Natural killer cell (primary cell): ENCODE measurements around the gene LSM4. TPM values are rescaled to one million over a fixed set of nuclear protein-coding genes. Genes with fewer than 3 reads are reported as not detected.
A peak's percentile ranks its signal among the peaks of the same experiment; 100 is the strongest.

Experiments
- ATAC-seq, 3 donors: fragments of 150-1000 bp in 2 of 3; fragments of 200-7000 bp in 1 of 3; cut with Tn5 transposase; 1 replicate in 1 of 3; 2 replicates in 2 of 3; pipeline ENCODE4 v1.10.0; 2021; ENCODE audit warnings: mild to moderate bottlenecking in 2 of 3, moderate library complexity in 2 of 3
- DNase-seq, 2 donors: peaks; one replicate each; pipeline versions ENCODE4 v3.0.0 to v3.0.0-alpha.2; 2013 to 2021; ENCODE audit warnings: mixed read lengths in 1 of 2
- H3K27ac ChIP-seq: one replicate; pipeline ENCODE4 v1.5.1; 2013; ENCODE audit warnings: mild to moderate bottlenecking, low read length
- H3K27me3 ChIP-seq: one replicate; pipeline ENCODE4 v1.6.1; 2013; ENCODE audit warnings: low read length; ENCODE audit not compliant: control insufficient read depth, insufficient read depth
- H3K36me3 ChIP-seq: one replicate; pipeline ENCODE4 v1.6.1; 2013; ENCODE audit warnings: low read length; ENCODE audit not compliant: control insufficient read depth, insufficient read depth
- H3K4me1 ChIP-seq: one replicate; pipeline ENCODE4 v1.6.1; 2013; ENCODE audit warnings: low read length; ENCODE audit not compliant: control insufficient read depth, insufficient read depth
- H3K4me3 ChIP-seq: one replicate; pipeline ENCODE4 v1.5.1; 2013; ENCODE audit warnings: low read length
- H3K9me3 ChIP-seq: one replicate; pipeline ENCODE4 v1.6.1; 2013; ENCODE audit warnings: low read length; ENCODE audit not compliant: control insufficient read depth, insufficient read depth
- H3K27ac Mint-ChIP-seq, 2 donors: one replicate each; pipeline ENCODE4 v1.8.0; 2022; ENCODE audit warnings: mild to moderate bottlenecking in 2 of 2, mixed read lengths in 2 of 2, moderate library complexity in 1 of 2
- H3K27me3 Mint-ChIP-seq, 2 donors: one replicate each; pipeline ENCODE4 v1.8.0; 2022; ENCODE audit warnings: low read depth in 2 of 2, mixed read lengths in 2 of 2
- H3K36me3 Mint-ChIP-seq: one replicate; pipeline ENCODE4 v1.8.0; 2022; ENCODE audit warnings: mixed read lengths
- H3K4me1 Mint-ChIP-seq, 2 donors: one replicate each; pipeline ENCODE4 v1.8.0; 2022; ENCODE audit warnings: mixed read lengths in 2 of 2
- H3K4me3 Mint-ChIP-seq: one replicate; pipeline ENCODE4 v1.8.0; 2022; ENCODE audit warnings: mild to moderate bottlenecking, moderate library complexity, mixed read lengths
- H3K9me3 Mint-ChIP-seq, 2 donors: one replicate each; pipeline ENCODE4 v1.8.0; 2022; ENCODE audit warnings: mixed read lengths in 2 of 2
- WGBS: methylation state at CpG from one replicate; pipeline ENCODE4 v1.1.7; 2013; ENCODE audit warnings: missing lambda C conversion rate; ENCODE audit not compliant: insufficient coverage; 5-methylcytosine and 5-hydroxymethylcytosine counted together
- intact Hi-C: fragments of 100-400 bp; cut with micrococcal nuclease; formaldehyde crosslinking; loops from one replicate; pipeline ENCODE4 v1.14.2; 2022
- total RNA-seq, 4 donors: library from RNA; stranded (reverse); fragments of 120-200 nt in 1 of 4; gene quantifications; one replicate each; pipeline versions ENCODE4 v1.2.3 to v1.2.4, GENCODE V29; 2013 to 2022
- TF ChIP-seq, protein P1 (sequence below): fragments of 200-600 bp; IDR thresholded peaks from one replicate; pipeline ENCODE4 v1.8.0; 2022; ENCODE audit warnings: antibody characterized with exemption

LSM4 gene
- total RNA-seq, 3 donors from 2014 or later (not counting 1 experiment from before 2014, with no cell fraction given), result 42.4 to 60.8 (median 44.8) TPM

DNA sequence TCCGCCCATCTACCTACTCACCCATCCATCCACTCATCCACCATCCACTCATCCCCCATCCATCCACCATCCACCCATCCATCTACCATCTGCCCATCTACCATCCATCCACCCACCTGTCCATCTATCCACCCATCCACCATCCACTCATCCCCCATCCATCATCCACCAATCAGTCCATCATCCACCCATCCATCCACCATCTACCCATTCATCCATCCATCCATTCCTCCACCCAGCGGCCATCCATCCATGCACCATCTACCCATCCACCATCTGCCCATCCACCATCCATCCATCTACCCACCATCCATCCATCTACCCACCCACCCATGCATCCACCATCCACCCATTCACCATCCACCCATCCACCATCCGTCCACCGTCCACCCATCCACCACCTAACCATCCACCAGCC, 27.8 kb downstream of the LSM4 start:
- TF ChIP-seq, protein P1, sequence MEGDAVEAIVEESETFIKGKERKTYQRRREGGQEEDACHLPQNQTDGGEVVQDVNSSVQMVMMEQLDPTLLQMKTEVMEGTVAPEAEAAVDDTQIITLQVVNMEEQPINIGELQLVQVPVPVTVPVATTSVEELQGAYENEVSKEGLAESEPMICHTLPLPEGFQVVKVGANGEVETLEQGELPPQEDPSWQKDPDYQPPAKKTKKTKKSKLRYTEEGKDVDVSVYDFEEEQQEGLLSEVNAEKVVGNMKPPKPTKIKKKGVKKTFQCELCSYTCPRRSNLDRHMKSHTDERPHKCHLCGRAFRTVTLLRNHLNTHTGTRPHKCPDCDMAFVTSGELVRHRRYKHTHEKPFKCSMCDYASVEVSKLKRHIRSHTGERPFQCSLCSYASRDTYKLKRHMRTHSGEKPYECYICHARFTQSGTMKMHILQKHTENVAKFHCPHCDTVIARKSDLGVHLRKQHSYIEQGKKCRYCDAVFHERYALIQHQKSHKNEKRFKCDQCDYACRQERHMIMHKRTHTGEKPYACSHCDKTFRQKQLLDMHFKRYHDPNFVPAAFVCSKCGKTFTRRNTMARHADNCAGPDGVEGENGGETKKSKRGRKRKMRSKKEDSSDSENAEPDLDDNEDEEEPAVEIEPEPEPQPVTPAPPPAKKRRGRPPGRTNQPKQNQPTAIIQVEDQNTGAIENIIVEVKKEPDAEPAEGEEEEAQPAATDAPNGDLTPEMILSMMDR, result no peak
- no peaks in the 10 kb centered on the region for H3K27me3 Mint-ChIP-seq
- peaks cover 50% of the 10 kb centered on the region for H3K4me1 ChIP-seq
- no peak for DNase-seq
- no peak for ATAC-seq
- H3K36me3 ChIP-seq, result no peaks in the 10 kb centered on the region
- no peak overlapping the region for H3K4me3 Mint-ChIP-seq
- H3K36me3 Mint-ChIP-seq, result no peaks in the 10 kb centered on the region
- intact Hi-C loops, result no loop called here
- H3K27ac Mint-ChIP-seq, result peak overlapping the region; percentile 89
- H3K9me3 ChIP-seq, result no peaks in the 10 kb centered on the region
- H3K9me3 Mint-ChIP-seq, result no peaks in the 10 kb centered on the region
- H3K27me3 ChIP-seq, result no peaks in the 10 kb centered on the region
- H3K27ac ChIP-seq, result peak overlapping the region; percentile 99
- peaks cover 37 to 40% of the 10 kb centered on the region in 2 donors for H3K4me1 Mint-ChIP-seq
- 80% methylated on average over 4 of the region's 4 CpGs for WGBS
- H3K4me3 ChIP-seq, result no peak overlapping the region

DNA sequence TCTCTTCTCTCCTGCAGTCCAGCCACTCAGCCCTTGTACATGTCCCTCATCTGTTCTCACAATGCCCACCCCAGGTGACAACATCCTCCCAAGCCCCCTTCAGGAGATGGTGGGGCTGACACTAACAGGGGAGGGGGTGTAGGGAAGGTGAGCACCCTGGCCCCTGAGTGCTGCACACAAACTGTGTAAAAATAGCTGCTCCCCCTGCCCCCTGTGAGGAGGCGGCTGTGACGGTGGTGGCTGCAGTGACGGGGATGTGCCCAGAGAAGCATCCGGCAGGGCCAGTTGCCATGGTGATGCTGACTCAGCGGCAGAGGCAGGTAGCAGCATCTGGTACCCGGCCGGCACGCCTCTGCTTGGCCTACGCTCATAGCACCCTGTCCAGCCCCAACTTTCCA, 28.4 kb downstream of the LSM4 start:
- Histone ChIP-seq H3K4me3 (no peak overlapping the region), H3K27me3 (no peaks in the 10 kb centered on the region), H3K27ac (peak overlapping the region; percentile 99), H3K4me1 (peaks cover 56% of the 10 kb centered on the region), H3K36me3 (no peaks in the 10 kb centered on the region), H3K9me3 (no peaks in the 10 kb centered on the region)
- 17% methylated on average over 9 of the region's 9 CpGs for WGBS
- H3K9me3 Mint-ChIP-seq, result no peaks in the 10 kb centered on the region
- H3K27me3 Mint-ChIP-seq, result no peaks in the 10 kb centered on the region
- H3K36me3 Mint-ChIP-seq, result no peaks in the 10 kb centered on the region
- TF ChIP-seq, protein P1, result no peak
- peaks cover 41 to 44% of the 10 kb centered on the region in 2 donors for H3K4me1 Mint-ChIP-seq
- peak overlapping the region; percentile 89 for H3K27ac Mint-ChIP-seq
- peak overlapping the region; percentile 67 for H3K4me3 Mint-ChIP-seq
- peak; percentile 79 to 96 for DNase-seq
- ATAC-seq, result peak; percentile 58 to 64 (median 59)
- intact Hi-C loops, result no loop called here

DNA sequence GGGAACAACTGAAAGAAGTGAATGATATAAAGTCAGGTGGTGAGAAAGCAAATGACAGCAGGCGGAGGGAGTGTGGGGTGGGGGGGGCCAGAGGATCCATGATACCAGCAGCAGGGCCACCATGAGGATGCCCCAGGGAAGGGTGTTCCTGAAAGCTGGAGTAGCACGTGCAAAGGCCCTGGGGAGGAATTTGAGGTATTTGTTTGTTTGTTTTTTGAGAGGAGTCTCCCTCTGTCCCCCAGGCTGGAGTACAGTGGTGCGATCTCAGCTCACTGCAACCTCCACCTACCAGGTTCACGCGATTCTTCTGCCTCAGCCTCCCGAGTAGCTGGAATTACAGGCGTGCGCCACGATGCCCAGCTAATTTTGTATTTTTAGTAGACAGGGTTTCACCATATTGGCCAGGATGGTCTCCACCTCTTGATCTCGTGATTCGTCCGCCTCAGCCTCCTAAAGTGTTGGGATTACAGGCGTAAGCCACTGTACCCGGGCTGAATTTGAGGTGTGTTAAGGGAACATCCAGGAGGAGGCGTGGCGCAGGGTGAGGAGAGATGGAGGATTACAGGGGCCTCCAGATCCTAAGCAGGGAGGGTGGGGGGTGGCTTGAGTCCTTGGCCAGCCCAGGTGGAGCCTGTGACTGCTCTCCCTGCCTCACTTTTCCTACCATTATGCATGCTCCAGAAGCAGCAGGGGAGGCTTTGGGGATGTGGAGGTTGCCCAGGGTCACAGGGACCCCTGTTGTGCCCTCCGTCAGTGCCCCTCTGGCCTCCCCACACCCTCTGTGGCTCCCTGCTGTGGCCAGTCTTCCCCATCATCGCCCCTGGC, 29.0 kb downstream of the LSM4 start:
- H3K27ac ChIP-seq, result peak overlapping the region; percentile 99
- H3K36me3 ChIP-seq, result no peaks in the 10 kb centered on the region
- intact Hi-C loops, result no loop called here
- Mint-ChIP-seq H3K4me1 (peaks cover 41 to 48% of the 10 kb centered on the region in 2 donors), H3K27ac (peak overlapping the region; percentile 89), H3K4me3 (peak overlapping the region; percentile 67), H3K27me3 (no peaks in the 10 kb centered on the region), H3K9me3 (no peaks in the 10 kb centered on the region), H3K36me3 (no peaks in the 10 kb centered on the region)
- H3K27me3 ChIP-seq, result no peaks in the 10 kb centered on the region
- peaks cover 62% of the 10 kb centered on the region for H3K4me1 ChIP-seq
- ATAC-seq (no peak), DNase-seq (no peak)
- H3K9me3 ChIP-seq, result no peaks in the 10 kb centered on the region
- 88% methylated on average over 18 of the region's 18 CpGs for WGBS
- H3K4me3 ChIP-seq, result no peak overlapping the region
- TF ChIP-seq, protein P1, result no peak
